GM18873 (cell line): ENCODE results near the gene CBARP.
A peak's percentile ranks its signal among the peaks of the same experiment; 100 is the strongest.

Experiments
- ATAC-seq: cut with Tn5 transposase; IDR thresholded peaks from one replicate; pipeline ENCODE4 v1.9.1; 2021; ENCODE audit warnings: mild to moderate bottlenecking, moderate library complexity, moderate number of reproducible peaks; ENCODE audit not compliant: unreplicated experiment, low FRiP score

Gene CBARP

DNA sequence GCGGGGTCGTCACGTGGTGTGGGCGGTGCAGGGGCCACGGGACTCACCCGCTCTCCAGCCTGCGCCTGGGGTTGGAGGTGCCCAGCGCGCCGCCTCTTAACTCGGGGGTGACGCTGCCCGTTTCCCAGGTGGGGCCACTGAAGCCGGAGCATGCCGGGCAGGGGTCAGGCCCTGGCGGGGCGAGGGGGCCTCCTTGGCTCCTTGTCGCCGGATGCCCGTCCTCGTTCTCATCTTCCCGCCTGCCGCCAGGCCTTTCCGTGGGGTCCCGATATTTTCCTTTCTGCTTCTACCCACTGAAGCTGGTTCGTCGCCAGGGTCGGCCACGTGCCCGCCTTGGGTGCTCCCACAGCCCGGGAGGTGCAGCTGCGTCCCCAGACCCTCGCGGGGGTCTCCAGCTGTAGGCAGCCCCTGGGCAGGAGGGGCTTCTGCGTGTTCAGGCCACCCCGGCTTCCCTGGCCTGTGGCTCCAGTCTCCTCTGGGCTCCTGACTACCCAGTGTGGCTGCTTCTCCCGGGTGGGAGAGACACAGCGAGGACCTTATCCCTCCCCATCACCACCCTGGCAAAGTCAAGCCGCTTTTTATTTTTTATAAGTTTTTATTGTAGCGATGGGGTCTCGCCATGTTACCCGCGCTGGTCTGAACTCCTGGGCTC, 38.3 kb upstream of the CBARP start:
- ATAC-seq, result no peak

DNA sequence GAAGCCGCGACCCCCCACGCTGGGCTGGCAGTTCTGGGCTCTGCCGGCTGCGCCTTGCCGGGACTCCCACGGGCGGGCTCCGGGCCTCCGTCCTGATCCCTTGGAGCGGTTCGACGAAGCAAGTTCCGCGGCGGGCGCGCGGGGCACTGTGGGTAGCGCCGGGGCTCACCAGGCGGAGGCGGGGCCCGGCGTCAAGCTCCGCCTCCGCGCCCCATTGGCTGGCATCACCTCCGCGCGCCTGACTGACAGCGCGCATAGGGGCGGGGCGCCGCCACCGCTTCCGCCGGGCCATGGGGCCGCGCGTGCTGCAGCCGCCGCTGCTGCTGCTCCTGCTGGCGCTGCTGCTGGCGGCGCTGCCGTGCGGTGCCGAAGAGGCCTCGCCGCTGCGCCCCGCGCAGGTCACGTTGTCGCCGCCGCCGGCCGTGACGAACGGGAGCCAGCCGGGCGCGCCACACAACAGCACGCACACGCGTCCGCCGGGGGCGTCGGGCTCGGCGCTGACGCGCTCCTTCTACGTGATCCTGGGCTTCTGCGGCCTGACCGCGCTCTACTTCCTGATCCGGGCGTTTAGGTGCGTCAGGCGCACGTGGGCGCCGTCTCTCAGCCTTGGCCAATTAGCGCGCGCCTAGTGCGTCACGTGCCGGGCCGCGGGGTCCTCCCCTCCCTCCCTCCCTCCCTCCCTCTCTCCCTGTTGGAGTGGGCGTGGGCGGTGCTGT, 37.6 kb upstream of the CBARP start, which contains the start of gene FAM174C:
Gene FAM174C (plus strand): TSS at position 271 of the 716 bp plus-strand sequence. CDS start 20 bp downstream, at position 291.
- peak; percentile 57 for ATAC-seq

DNA sequence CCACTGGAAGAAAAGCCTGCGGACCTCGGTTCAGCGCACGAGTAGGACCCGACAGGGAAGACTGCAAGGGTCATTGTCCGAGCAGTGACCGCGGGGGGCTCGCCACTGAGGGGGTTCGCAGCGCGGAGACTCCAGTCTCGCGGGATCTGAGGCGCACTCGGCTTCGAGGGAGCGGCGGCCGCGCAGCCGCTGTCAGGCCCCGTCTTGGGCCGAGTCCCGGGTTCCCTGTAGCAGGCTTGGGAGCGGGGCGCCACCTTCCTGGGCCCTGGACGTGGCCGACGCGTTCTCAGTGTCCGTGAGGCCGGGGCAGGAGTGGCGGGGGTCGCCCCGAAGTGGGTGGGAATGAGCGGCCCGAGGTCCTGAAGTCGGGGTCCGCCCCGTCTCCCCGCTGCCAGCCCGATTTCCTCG, 37.1 kb upstream of the CBARP start:
- ATAC-seq, result no peak

DNA sequence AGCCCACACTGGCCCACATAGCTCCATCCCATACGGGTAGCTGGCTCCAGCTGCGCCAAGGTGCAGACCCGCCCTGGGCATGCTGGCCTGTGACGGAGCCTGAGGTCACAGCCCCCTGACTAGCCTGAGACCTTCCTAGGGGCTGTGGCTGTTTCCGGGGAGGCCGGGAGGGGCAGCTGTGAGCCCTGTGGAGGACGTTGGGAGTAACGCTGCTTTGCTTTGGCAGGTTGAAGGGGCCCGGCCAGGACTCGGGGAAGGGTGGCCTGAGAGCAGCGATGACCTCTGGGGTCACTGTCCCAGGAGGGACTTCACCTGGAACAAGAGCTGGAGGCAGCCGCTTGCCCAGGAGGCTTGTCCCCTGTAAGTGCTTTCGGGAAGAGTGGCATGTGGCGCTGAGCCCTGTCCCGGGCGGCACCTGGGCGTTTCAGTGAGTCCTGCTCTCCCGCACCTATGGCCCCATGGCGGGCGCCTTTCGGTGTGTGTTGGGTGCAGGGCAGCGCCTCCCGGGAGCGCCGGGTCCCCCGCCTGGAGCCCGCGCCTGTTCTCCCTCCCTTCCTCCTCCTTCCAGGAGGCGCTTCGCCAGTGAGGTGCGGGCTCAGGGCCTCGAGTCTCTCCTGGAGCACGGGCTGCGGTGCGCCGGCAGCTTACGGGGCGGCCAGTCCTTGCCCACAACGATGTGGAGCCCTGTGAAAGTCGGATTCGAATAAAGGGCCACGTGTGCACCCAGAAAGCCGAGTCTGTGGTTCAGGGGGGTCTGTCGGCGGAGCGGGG, 36.5 kb upstream of the CBARP start:
- ATAC-seq, result no peak

DNA sequence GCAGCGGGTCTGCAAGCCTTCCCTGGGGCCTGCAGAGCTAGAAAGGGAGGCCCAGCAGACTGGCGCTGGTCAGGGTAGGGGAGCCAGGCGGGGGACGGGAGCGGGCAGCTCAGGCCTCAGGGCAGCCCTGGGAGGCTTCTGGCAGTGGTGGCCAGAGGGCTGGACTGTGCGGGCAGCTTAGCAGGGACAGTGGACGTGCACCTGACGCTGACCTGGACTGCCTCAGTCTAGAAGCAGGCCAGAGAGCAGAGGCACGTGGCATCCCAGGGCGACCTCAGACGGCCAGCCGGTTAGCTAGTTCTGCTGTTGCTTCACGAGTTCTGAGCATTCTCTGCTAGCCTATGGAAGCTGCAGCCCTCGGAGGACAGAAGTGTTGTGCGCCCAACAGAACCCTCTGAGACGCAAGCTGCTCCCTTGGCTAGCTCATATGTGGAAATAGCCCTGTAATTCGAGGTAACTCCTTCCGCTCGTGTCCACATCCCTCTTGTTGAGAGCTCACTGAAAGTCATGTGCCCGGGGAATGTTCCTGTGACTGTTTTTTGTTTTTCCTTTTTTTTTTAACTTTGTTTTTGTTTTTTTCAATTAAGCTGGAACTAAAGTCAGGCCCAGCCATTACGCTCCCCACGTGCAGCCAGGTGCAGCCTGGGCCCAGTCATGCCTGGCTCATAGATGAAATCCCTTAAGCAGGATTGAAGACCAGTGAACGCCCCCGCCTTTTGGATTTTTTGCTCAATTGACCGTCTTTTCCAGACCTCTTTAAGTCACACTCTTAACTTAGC, 35.6 kb upstream of the CBARP start:
- ATAC-seq, result no peak

DNA sequence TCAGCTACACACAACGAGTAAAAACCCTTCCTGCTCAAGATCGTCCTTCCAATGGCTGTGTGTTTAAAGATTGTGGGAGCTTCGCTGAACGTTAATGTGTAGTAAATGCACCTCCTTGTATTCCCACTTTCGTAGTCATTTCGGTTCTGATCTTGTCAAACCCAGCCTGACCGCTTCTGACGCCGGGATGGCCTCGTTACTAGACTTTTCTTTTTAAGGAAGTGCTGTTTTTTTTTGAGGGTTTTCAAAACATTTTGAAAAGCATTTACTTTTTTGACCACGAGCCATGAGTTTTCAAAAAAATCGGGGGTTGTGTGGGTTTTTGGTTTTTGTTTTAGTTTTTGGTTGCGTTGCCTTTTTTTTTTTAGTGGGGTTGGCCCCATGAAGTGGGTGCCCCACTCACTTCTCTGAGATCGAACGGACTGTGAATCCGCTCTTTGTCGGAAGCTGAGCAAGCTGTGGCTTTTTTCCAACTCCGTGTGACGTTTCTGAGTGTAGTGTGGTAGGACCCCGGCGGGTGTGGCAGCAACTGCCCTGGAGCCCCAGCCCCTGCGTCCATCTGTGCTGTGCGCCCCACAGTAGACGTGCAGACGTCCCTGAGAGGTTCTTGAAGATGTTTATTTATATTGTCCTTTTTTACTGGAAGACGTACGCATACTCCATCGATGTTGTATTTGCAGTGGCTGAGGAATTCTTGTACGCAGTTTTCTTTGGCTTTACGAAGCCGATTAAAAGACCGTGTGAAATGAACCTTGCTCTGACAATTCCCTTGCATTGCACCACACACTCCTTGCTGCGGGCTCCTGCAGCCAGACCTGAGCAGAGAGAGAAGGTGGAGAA, 34.8 kb upstream of the CBARP start:
- no peak for ATAC-seq

DNA sequence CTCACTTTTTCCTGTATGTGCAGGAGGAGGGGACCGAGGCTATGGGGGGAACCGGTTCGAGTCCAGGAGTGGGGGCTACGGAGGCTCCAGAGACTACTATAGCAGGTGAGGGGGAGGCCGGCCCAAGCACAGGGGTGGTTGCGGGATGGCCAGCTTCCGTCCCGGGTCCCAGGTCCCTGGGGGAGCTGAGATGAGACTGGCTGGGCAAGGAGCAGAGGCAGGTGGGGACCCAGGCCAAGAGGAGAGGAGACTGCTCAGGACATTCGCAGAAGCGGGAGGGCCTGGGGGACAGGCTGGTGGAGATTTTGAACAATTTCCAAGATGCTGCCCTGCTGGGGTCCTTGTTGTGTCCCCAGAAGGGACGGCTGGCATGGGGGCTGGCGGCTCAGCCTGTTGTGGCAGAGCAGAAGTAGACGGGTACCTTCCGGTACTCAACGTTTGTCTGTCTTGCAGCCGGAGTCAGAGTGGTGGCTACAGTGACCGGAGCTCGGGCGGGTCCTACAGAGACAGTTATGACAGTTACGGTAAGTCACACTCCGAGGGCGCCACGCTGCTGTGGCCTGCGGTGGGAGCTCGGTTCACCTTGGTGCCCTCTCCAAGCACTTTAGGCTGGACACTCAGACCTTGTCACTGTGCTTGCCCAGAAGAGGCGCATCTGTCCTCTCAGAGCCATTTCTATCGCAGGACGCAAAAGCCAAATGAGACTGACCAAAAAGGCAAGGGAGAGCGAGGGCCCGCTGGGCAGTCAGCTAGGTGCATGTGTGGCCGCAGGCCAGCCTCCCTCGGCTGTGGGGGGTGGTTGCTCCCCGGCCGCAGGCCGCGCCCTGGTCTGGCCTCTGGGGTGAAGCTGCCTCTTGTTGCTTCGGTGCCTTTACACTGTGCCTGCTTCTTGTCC, 34.0 kb upstream of the CBARP start:
- no peak for ATAC-seq

DNA sequence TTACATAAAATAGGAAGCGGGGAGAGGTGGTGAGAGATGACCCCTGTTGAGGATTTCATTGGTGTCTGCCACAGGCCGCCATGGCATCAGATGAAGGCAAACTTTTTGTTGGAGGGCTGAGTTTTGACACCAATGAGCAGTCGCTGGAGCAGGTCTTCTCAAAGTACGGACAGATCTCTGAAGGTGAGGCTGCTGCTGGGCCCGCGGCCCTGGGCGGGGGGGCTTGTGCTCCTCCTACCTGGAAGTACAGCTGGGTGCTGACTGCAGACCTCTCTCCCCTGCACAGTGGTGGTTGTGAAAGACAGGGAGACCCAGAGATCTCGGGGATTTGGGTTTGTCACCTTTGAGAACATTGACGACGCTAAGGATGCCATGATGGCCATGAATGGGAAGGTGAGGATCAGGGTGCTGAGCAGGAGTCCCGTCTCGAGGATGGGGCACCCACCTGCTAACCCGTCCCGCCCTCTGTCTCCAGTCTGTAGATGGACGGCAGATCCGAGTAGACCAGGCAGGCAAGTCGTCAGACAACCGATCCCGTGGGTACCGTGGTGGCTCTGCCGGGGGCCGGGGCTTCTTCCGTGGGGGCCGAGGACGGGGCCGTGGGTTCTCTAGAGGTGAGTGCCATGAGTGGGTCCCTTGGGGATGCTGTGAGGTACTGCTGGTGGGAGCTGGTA, 33.2 kb upstream of the CBARP start:
- ATAC-seq, result no peak

DNA sequence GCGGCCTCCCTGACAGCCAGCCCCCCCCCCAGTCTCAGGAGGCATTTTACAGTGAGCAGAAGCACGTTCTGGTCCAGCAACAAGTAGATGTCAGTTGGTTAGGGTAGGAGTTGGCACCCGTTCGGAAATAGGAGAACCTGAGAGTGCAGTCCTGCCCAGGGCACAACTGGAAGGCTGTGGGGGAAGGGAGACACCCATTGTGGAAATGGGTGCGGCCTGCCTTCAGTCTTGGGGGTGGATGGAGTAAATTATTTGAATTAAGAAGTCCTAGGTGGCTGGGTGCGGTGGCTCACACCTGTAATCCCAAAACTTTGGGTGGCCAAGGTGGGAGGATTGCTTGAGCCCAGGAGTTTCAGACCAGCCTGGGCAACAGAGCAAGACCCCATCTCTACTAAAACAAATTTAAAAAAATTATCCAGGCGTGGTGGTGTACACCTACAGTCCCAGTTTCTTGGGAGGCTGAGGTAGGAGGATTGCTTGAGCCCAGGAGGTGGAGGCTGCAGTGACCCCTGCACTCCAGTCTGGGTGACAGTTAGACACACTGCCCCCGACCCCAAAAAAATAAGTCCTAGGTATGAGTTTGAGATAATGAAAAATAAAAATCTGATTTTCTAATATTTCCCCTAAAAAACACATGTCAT, 32.5 kb upstream of the CBARP start:
- ATAC-seq, result no peak

DNA sequence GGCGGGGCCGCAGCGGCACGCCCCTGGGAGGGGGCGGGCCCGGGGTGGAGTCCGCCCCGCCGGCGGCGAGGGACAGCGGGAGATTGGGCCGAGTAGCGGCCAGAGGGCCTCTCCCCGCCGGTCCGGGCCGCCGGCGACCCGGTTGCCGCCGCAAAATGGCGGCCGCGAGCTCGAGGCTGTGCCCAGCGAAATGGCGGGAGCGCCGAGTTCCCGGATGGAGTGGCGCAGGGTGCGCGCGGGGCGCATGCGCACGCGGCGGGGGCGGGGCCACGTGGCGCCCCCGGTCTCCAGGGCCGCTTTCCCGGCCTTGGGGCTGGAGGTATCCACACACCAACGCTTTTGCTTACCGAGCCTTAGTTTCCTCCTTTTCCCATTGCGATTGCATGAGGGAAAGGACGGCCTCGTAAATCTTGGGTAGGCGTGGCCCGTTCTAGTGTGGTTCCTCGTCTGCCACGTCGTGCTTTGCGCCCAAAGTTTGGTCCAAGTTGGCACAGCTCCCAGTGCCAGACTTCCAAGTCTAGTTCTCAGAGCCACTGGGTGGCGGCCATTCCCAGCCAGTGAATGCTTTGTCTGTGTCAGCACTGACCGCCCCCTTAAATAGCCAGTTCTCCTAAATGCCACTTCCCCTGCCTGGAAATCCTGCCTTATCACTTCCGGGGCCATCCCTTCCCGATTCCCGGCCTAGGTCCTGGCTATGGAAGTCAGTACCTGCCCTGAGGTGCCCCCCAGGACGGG, 31.8 kb upstream of the CBARP start:
- peak; percentile 7 for ATAC-seq

DNA sequence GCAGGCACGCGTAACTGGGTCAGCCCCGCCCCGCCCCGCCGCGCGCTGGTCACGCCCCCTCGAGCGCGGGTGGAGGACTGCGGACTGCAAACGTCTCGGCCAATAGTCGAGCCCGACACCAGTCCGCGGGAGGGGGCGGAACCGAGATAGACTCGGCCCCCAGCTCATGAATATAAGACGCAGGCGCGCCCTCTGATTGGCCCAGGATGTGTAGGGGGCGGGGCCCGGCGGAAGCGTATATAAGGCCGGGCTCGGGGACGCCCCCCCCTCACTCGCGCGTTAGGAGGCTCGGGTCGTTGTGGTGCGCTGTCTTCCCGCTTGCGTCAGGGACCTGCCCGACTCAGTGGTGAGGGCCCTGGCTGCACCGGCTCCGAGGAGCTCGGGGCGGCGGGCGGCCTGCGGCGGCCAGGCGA, 31.3 kb upstream of the CBARP start, which contains the start of gene CIRBP:
Gene CIRBP (plus strand): TSS at position 268 of the 413 bp plus-strand sequence. CDS start 1,602 bp downstream, outside the sequence.
- ATAC-seq, result peak; percentile 58

DNA sequence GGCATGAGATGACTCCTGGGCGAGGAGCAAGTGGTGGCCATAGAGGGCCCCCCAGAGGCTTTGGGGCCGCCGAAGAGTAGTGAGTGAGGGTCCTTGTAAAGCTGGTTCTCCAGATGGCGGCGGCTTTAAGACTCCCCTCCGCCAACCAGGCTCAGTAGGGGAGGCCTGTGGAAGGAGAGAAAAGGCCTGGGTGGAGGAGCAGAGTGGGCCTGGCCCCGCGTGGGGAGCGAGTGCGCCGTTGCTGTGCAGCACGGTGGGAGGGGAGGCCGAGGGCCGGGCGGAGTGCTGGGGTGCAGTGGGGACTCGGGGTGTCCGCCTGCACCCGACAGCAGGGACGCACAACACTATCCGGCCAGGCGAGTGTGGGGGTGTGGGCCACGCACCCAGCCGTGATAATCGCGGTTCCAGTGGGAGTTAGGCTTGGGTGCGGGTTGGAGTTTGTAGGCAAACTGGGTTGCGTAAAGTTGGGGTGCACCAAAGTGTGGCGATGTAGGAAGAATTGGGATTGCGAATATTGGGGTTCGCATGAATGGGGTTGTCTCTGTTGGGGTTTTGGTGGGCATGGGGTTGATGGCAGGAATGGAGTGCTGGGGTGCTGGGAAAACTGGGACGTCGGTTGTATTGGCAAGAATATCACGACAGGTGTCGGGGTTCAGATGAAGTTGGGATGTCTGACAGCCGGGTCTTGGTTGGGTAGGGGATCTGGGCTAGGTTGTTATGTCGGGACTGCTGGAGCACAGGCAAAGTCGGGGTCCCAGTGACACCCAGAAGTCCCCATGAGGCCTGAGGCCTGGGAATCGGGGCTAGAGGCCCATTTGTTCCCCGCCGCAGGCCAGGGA, 30.6 kb upstream of the CBARP start:
- ATAC-seq, result no peak

DNA sequence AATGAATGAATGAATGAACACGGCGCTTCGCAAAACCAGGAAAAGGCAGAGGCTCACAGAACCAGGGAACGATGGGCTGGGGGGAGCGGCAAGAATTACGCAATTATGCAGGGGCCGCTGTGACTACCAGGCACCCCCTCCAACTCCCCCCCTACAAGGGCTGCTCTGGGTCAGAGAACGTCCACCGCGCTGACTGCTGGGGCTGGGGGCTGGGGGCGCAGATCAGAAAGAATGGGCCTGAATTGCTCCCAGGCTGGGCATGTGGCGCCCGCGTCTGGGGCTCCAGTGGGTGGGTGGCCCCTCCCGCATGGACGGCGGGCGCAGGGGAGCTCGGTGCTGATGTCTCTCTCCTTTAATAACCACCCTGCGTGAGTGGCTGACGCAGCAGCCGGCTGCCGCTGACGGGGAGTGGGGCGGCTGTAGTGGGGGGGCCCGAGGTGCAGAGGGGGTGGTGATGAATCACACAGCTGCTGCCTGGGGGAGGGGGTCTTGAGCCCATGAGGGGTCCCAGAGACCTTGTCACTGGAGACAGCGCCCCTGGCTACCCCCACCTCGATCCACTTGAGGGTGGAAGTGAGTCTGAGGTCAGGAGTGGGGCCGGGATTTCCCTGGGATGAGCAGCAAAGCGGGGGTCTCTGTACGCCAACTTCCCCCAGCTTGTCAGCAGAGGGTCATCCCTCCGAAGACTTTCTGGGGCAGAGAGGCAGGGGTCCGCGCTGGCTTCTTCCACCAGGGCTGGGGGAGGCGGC, 29.8 kb upstream of the CBARP start:
- ATAC-seq, result no peak

DNA sequence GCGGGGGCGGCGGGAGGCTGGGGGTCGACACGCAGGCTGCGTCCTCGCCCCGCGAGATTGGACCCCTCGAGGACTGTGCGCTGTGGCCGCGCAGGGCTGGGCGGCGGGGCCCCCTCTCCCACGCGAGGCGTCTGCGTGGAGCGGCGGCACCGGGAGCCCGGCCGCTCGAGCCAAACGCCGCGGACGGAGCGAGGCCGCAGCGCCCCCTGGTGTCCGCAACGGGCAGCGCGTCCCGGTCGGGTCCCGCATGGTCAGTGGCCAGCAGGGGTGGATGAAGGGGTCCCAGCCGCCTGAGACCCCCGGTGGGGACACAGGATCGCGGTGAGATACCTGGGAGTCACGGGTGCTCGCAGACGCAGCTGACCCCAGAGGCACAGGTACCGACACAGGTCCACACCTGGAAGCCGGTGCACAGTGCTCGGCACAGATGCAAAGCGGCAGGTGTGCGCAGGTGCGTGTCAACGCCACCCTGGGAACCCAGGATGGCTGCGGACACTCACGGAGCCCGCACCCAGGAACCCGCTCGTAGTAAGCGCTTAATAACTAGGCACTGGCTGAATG, 29.2 kb upstream of the CBARP start:
- ATAC-seq, result no peak
